HG03103 (cell line): ENCODE results near the gene AGBL4.

Experiments
- ATAC-seq: cut with Tn5 transposase; IDR thresholded peaks from one replicate; pipeline ENCODE4 v1.9.1; 2021; ENCODE audit warnings: low read depth; ENCODE audit not compliant: unreplicated experiment

Gene AGBL4

DNA sequence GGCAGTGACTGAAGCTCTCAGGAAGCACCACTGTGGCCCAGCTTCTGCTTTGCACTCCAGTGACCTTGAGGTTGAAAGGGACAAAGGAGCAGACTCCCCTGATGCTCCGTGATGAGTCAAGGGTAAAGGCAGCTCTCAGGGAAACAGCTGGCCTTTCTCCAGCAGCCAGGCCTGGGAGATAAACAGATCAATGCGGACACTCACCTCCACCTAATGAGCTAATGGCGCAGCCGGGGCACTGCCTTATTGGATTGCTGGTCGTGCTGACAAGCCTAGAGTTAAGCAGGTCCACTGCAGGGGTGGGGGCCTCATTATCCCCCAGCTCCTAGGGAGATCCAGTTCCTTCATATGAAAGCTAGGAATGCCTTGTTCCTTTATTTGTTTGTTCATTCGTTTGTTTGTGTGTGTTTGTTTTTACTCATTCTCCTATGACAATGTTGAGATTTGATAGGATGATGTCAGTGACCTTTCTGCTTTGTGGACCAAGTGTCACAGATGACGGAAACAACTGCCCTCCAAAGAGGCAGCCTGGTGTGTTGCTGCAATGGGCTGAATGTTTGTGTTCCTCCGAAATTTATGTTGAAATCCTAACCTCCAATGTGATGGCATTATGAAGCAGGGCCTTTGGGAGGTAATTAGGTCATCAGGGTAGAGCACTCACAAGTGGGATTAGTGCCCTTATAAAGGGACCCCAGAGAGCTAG, 1105.7 kb downstream of the AGBL4 start:
- no peak for ATAC-seq

DNA sequence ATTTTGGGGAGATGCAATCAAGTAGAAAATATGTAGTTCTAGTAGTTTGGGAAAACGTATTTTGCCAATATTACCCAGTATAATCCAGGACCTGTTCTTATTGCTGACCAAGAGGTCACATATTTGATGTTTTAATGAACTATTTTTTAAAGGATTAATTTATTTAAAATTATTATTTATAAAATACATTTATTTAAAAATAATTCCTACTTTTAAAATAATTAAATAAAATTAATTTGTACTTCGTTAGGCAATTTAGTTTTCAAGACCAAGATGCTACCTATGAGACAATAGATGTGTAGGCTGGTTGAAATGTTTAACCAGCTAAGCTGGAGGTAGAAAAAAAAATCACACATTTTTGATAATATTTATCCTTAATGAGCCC, 1106.7 kb downstream of the AGBL4 start:
- no peak for ATAC-seq

DNA sequence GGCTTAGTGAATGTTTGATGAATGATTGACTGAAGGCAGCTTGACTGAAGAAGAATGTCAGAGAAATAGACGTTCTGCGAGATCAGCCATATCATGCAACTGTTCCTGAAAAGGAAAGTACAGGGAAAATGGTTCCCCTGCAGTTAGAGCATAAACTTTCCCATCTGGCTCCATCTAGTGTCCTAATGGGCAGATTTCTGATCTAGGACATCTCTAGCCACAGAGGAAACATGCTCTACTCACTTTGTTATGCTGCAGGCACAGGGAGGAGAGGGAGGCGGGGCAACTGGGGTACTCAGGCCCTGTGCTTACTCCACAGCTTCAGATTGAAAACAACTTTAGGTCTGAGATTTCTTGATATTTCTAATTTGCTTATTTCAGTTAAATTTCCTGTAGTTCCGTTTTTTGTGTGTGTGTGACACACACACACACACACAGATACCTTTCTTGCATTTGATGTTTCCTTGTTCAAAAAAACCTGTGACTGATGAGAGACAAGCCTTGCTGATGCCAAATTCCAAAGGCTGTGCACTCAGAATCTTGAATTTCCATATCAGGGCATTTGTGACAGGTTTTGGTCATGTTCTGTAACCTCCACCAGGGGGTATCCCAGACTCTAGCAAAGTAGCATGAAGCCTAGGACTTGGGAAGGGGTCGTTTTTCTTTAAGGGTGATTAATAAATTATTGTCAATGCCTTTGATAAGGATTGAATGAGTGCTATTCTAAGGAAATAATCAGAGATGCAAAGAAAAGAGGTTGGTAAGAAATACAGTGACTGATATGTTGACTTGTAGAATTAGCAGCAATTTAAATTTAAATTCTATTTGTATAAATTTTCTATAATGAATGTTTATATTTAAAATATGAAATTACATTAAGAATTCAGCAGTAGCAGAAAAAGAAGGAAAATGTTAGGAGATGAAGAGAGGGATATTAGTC, 1107.4 kb downstream of the AGBL4 start:
- no peak for ATAC-seq

DNA sequence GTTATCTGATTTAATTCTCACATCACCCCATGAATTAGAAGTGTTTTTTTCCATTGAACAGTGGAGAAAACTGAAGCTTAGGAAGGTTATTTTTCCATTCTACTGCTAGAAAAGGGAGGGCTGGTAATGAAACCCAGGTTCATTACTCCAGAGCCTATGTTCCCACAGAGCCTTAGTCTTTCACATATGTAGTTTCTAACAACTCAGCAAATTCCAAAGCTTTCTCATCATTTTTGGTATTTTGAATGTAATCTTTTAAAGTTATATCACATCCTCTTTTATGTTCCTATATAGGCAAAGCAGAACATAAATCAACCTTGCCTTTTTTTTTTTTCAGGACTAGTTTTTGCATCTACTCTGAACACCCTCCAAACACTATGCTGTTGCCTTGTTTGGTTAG, 1115.1 kb downstream of the AGBL4 start:
- ATAC-seq, result no peak

- no peak for ATAC-seq
Measured at GRCh38 chr1:48906729-48907128, 1117.0 kb downstream of the AGBL4 start.

DNA sequence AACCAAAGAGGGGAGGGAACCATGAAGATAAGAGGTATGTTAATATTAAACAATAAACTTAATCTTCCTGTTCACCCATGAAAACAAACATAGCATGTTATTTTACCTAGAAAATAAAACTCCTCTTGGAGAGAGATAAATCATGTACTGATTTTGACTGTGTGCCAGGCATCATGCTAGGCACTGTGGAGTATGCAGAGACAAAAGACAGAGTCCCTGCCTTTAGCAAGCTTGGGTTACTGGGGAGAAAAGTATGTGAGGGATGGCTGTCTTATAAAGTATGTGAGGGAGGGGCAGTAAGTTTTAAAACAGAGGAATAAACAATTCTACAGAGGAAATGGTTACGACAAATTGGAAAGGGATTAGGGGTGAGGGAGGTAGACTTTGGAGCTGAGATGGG, 1117.6 kb downstream of the AGBL4 start:
- ATAC-seq, result no peak

GRCh38 chr1:48903291-48903690, 1120.5 kb downstream of the AGBL4 start:
- ATAC-seq, result no peak

GRCh38 chr1:48898894-48899293, 1124.9 kb downstream of the AGBL4 start:
- no peak for ATAC-seq

DNA sequence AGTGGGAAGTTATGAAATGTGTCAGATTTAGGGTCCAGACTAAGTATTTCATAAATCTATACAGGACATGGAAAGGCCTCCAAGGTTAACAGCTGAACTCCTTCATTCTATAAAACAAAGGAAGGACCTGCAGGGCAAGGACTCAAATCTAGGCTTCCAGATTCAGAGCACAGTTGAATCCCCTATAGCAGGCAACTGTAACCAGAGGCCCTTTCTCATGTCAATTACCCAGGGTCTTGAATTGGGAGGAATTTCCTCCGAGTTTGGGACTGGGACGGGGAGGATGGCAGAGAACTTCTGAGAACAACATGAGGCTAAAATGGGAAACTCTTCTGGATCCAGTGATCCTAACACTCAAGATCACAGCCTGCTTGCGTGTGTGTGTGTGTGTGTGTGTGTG, 1134.1 kb downstream of the AGBL4 start:
- ATAC-seq, result no peak

DNA sequence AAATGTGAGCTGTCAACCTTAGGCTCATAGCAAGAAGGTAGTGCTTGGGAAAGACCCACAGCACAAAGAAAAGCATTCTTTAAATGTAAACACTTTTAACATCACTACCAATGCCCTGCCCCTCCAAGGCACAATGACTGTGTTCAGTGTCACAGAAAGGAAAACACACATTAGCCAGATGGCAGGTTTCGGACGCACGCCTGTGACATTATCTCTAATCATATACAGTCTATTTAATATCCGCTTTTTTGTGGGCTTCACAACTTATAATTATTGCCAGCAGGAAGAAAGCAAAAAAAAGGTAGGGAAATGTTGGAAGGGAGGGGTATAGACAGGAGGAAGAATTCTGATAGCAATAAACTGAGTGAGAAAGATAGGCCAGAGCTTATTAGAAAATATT, 1134.7 kb downstream of the AGBL4 start:
- ATAC-seq, result no peak

GRCh38 chr1:48887796-48888195, 1136.0 kb downstream of the AGBL4 start:
- no peak for ATAC-seq

GRCh38 chr1:48882020-48882419, 1141.7 kb downstream of the AGBL4 start:
- ATAC-seq, result no peak

GRCh38 chr1:48878191-48878940, 1145.4 kb downstream of the AGBL4 start:
- no peak for ATAC-seq

DNA sequence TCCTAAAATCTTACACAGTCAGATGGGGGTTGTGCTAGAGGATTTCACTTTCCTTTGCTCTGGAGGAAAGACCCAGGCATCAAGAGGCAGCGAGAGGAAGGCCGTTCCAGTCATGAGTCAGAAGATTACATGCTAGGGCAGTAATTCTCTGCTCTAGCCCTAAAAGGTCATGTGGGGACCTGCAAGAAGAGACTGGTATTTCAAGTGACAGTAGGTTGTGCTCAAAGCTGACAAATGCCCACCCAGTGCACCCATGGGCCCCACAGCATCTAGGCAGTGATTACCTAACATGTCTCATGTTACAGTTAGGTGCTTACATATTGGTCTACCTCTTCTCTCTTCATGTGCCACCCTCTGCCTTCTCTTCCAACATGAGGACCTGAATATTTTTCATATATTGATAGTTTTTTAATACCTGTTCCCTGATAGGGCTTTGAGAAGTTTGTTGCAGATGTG, 1147.4 kb downstream of the AGBL4 start:
- ATAC-seq, result no peak

- ATAC-seq, result no peak
Measured at GRCh38 chr1:48875552-48876329, 1148.0 kb downstream of the AGBL4 start.

- no peak for ATAC-seq
Measured at GRCh38 chr1:48873944-48874343, 1149.8 kb downstream of the AGBL4 start.

- ATAC-seq, result no peak
Measured at GRCh38 chr1:48870596-48870995, 1153.2 kb downstream of the AGBL4 start.

DNA sequence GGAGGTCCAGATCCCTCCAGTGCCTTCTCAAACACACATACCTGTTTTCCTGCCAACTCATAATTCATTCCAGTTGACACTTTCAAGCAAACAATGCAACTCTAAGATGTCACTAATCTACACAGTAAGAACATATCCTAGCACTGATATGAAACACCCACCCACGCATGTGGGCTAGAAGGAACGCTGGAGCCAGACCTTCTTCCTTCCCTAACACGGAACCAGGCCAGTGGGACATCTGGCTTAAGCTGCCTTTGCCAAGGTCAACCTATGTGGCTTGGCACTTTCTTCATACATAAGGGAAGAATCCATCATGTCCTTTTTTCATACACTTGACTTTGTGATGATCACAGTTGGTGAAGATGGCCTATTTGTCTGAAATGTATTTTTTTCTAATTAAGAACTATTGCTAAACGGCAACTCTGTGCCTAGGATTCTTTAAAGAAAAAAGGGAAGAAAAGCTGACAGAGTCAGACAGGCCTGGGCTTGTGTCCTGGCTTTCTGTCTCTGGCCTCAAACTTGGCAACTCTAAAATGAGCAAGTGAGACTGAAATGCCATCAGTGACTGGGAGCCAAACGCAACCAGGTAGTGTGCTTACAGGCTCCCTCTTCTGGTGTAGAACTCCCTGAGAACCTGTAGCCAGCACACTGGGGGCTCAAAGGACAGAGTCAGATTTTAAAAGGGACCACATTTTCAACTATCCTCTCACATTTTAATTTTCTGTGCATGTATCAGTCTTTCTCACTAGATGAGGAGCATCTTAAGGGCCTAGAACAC, 1154.4 kb downstream of the AGBL4 start:
- no peak for ATAC-seq

DNA sequence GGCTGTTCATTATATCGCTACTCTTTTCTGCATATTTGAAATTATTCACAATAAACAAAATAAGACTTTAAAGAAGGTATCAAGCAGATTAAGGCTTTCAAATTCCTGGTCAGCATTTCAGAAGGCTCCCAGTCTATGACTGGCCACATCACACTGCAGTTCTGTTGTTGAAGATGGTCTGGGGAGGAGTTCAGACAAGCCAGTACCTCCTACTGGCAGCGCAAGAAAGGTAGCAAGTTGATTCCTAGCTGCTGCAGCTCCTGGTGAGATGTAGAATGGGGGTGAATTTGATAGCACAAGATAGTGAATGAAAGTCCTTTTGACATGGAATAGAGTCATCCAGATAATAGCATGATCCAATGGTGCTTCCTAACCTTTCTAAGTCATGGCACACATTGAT, 1158.8 kb downstream of the AGBL4 start:
- ATAC-seq, result no peak

DNA sequence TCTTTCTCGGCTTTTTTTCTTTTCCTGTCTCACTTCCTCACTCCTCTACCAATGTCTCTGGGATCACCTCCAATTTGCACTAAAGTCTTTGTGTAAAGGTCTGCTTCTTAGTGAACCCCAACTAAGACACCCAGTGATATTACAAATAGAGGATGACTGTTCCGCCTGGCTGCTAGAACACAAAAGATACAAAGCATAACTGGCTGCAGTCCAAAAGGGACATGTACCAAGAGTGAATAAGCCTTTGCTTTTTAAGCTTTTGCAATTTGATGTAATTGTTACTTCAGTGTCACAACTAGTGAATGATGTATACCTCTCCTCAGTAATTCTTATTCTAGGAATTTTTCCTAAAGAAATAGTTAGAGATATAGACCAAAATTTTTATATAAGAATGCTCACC, 1164.3 kb downstream of the AGBL4 start:
- ATAC-seq, result no peak
